Activated effector memory CD4-positive, alpha-beta T cell treated with anti-CD3 and anti-CD28 coated beads, Interleukin-2, amount 50 U/mL, for 16 hours (primary cell): ENCODE results near the gene ZC3H7B.

Experiments used
- DNase-seq: peaks from one replicate; pipeline ENCODE4 v3.0.0-alpha.2; 2020

ZC3H7B gene

GRCh38 chr22:41333806-41334205 lies 32.5 kb downstream of the ZC3H7B start:
- no peak for DNase-seq

GRCh38 chr22:41334215-41334614 lies 32.9 kb downstream of the ZC3H7B start:
- DNase-seq = no peak

DNA sequence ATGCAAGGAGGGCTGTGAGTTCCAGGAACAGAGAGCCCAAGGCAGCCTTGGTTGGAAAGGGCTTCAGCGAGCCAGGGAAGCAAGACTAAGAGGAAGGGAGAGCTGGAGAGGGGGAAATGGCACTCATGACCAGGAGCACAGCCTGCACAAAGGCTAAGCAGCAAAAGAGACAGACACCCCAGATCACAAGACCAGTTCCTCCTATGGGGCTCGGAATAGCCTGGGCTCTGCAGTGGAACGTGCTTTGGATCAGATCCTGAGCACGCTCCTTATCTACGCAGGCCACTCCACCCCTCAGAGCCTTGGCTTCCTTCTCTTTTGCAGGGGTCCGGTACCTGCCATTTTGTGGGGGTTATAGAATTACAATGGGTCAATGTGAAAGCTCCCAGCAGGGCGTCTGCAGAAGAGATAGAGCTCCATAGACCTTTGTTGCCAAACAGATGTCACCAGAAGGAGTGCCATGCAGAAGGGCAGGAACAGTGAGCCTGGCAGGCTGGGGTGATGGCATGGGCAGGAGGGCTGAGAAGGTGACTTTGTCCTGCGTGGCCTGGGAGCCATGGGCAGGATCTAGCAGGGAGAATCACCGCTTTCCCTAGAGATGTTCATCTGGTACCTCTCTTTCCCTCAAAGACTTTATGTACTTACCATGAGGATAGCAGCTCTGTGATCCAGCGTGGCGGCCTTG lies 33.8 kb downstream of the ZC3H7B start:
- no peak for DNase-seq

GRCh38 chr22:41338614-41339212 lies 37.4 kb downstream of the ZC3H7B start:
- DNase-seq = no peak

- no peak for DNase-seq
These were observed 38.5 kb downstream of the ZC3H7B start for GRCh38 chr22:41339823-41340222.

GRCh38 chr22:41340357-41340756 lies 39.0 kb downstream of the ZC3H7B start:
- DNase-seq = no peak

GRCh38 chr22:41341012-41341411 lies 39.7 kb downstream of the ZC3H7B start:
- no peak for DNase-seq

- no peak for DNase-seq
These were observed 40.7 kb downstream of the ZC3H7B start for GRCh38 chr22:41341990-41342389.

- no peak for DNase-seq
These were observed 42.0 kb downstream of the ZC3H7B start for GRCh38 chr22:41343300-41343699.

- DNase-seq = no peak
These were observed 42.4 kb downstream of the ZC3H7B start for GRCh38 chr22:41343717-41344116.

- no peak for DNase-seq
These were observed 43.0 kb downstream of the ZC3H7B start for GRCh38 chr22:41344189-41344788.

DNA sequence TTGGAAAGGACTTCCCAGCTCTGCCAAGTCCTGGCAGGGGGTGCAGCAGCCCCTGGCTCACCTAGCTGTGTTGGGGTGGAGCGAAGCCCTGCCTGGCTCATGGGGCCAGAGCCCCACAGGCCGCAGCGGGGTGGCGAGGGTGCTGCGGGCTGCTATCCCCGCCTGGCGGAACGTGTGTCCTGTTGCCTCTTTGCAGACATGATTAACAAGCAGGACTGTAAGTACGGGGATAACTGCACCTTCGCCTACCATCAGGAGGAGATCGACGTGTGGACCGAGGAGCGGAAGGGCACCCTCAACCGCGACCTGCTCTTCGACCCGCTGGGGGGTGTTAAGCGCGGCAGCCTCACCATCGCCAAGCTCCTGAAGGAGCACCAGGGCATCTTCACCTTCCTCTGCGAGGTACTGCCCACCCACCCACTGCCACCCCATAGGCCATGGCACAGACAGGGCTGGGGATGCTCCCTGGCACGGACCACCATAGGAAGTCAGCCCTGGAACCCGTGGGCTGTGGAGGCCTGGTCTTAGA lies 44.5 kb downstream of the ZC3H7B start:
- no peak for DNase-seq

DNA sequence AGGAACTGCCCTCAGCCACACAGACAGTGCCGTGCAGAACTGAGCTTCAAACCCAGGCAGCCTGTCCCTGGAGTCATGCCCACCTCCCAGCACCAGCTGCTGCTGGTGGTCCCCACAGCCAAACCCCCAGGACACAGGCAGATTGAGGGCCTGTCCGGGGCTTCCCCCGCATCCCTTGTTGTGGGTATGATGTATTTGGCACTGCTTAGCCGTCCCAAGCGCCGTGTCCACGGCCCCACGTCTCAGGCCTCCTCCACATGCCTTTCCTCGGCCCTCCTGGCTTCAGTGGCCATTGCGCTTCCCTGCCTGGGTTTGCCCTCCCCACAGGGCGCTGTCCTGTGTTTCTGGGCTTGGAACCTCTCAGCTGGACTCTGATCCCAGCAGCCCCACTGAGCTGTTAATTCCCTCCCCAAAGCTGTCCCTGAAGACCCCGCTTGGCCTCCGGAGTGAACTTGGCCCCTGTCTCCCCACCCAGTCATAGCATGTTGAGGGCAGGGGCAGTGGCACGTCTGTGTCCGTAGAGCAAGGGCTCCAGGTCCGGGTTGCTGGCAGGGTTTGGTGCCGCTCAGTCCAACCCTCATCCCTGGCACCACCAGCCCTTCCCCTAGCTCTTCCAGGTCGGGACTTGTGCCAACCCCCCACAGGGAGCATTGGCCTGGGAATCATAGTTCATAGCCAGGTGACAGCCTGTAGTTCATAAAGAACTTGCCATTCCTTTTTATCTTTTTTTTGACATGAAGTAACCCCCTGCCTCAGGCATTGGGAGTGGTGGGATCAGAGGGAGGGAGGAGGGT lies 45.9 kb downstream of the ZC3H7B start:
- no peak for DNase-seq

GRCh38 chr22:41348964-41349484 lies 47.7 kb downstream of the ZC3H7B start:
- no peak for DNase-seq

- DNase-seq = no peak
These were observed 48.8 kb downstream of the ZC3H7B start for GRCh38 chr22:41350087-41350486.

- DNase-seq = no peak
These were observed 49.7 kb downstream of the ZC3H7B start for GRCh38 chr22:41351011-41351410.

- DNase-seq = no peak
These were observed 50.7 kb downstream of the ZC3H7B start for GRCh38 chr22:41352058-41352457.

DNA sequence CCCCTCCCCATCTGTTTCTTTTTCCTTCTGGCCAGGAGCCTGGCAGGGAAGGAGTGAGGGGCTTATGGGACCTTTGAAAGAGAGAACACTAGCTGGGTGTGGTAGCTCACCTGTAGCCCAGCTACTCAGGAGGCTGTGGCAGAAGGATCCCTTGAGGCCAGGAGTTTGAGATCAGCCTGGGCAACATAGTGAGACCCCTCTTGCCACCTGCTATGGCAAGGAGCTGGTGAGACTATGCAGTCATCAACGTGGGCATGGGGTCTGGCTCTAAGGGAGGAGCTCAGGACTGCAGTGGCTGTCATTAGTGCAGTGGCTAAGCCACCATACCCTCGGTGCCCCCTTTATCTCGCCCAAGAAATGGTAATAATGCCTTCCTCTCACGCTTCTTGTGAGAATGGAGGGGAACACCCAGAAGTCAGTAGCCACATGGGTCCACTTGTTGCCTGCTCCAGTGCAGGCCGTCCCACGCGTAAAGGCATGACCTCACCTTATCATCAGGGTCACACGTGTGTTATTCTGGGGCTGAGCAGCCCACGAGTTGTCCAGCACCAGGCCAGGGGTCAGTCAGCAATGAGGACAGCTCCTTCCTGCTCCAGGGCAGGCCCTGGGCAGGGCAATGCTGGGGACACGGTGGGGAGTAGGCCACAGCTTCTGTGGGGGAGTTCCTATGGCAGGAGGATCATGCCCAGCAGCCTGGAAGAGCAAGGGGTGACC lies 52.7 kb downstream of the ZC3H7B start:
- no peak for DNase-seq

DNA sequence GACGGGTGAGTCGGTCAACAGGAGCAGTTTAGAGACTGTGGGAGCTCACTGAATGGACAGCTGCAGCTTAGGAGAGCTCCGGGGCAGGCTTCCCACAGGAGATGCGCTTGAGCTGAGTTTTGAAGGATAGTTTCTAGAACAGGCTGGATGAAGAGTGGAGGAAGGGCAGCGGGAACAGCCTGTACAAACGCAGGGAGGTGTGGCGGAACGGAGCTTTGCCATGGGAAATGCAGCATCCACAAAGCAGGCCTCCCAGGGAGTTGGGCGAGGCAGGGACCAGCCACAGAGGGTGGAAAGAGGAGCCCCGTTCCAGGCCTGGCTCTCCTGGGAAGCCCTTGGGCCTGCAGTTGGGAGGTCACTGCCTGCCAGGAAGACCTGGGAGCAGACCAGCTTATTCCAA lies 53.7 kb downstream of the ZC3H7B start:
- DNase-seq = no peak

- DNase-seq = no peak
These were observed 54.6 kb downstream of the ZC3H7B start for GRCh38 chr22:41355895-41356294.

GRCh38 chr22:41356430-41357028 lies 55.2 kb downstream of the ZC3H7B start:
- DNase-seq = no peak

- DNase-seq = no peak
These were observed 55.9 kb downstream of the ZC3H7B start for GRCh38 chr22:41357191-41357590.
